Measurements from ENCODE around the gene ADRM1. TPM values are rescaled to one million over a fixed set of nuclear protein-coding genes. Genes with fewer than 3 reads are reported as not detected.

The ADRM1 gene
- total RNA-seq, 4 donors from 2014 or later: 127 to 184 (median 173) TPM

GRCh38 chr20:62323146-62323979 is 20.6 kb downstream of the ADRM1 start:
- Histone ChIP-seq H3K27me3 (no peaks in the 10 kb centered on the region), H3K4me1 (peaks cover 0 to 5% (median 0%) of the 10 kb centered on the region in 4 donors), H3K27ac (replicated peaks in 1 of 4) (no peak overlapping the region), H3K9me3 (no peaks in the 10 kb centered on the region), H3K36me3 (peaks cover 70 to 92% (median 92%) of the 10 kb centered on the region in 4 donors), H3K4me3 (no peak overlapping the region)
- intact Hi-C loops (cut with DNase I): no loop called here
- 80% methylated on average over 15 of the region's 52 CpGs for WGBS
- no peak for TF ChIP-seq EP300 (IDR thresholded peaks at IDR 0.05)
- TF ChIP-seq POLR2AphosphoS5 (IDR thresholded peaks at IDR 0.05): no peak
- no peak for DNase-seq (ENCODE audit: extremely low spot score)

DNA sequence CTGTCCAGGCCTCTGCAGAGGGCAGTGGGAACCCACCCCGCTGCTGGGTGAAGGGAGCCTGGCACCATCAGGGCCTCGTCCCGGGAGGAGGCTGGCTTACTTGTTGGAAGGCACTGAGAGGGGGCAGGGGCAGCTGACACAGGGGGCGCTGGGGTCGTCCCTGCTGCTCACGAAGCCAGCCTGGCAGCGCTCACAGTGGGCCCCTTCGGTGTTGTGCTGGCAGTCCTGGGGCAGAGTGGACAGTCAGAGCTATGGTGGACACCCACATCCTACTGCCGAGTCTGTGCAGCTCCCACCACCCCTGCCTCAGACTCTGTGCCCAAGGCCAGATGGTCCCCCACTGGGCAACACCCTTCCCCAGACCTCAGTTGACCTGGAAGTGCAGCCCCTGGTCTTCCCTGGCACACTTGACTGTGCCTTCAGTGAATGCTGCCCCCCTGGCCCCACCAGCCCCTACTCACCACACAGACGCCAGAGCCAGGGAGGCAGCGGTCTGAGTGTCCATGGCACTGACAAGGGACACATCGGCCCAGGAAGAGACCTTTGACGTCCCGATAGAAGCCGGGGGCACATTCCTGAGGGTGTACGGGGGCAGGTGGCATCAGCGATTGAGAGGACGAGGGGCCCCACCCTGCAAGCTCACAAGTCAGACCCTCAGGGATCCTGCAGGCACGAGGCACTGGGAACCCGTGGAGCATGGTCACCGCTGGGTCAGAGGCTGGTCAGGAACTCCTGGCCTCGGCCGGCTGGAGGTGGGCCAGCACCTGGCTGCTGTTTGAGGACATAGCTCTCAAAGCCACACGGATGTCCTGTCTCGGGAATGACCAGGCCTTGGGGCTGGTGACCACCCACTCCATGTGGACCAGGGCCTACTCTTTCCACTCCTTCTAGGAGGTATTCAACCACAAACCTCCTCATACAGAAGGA is 21.4 kb downstream of the ADRM1 start:
- intact Hi-C loops (cut with DNase I): no loop called here
- Histone ChIP-seq H3K36me3 (peaks cover 70 to 92% (median 92%) of the 10 kb centered on the region in 4 donors), H3K27ac (replicated peaks in 1 of 4) (no peak overlapping the region), H3K27me3 (no peaks in the 10 kb centered on the region), H3K9me3 (no peaks in the 10 kb centered on the region), H3K4me1 (peaks cover 0 to 4% (median 0%) of the 10 kb centered on the region in 4 donors), H3K4me3 (no peak overlapping the region)
- DNase-seq (ENCODE audit: extremely low spot score): no peak
- TF ChIP-seq EP300 (IDR thresholded peaks at IDR 0.05): no peak
- TF ChIP-seq CTCF (IDR thresholded peaks at IDR 0.05): no peak
- no peak for TF ChIP-seq POLR2A (IDR thresholded peaks at IDR 0.05; ENCODE audit: low read depth)
- no peak for TF ChIP-seq POLR2AphosphoS5 (IDR thresholded peaks at IDR 0.05)
- 86% methylated on average over 13 of the region's 25 CpGs for WGBS

GRCh38 chr20:62325172-62325905 is 22.5 kb downstream of the ADRM1 start:
- TF ChIP-seq EP300 (IDR thresholded peaks at IDR 0.05): no peak
- TF ChIP-seq POLR2A (IDR thresholded peaks at IDR 0.05; ENCODE audit: low read depth): no peak
- TF ChIP-seq CTCF (IDR thresholded peaks at IDR 0.05): no peak
- no peak for TF ChIP-seq POLR2AphosphoS5 (IDR thresholded peaks at IDR 0.05)
- WGBS: 89% methylated on average over 6 of the region's 14 CpGs
- Histone ChIP-seq H3K4me1 (no peaks in the 10 kb centered on the region), H3K27me3 (no peaks in the 10 kb centered on the region), H3K27ac (replicated peaks in 1 of 4) (no peak overlapping the region), H3K4me3 (no peak overlapping the region), H3K36me3 (peaks cover 70 to 95% (median 94%) of the 10 kb centered on the region in 4 donors), H3K9me3 (no peaks in the 10 kb centered on the region)
- no peak for DNase-seq (ENCODE audit: extremely low spot score)
- intact Hi-C loops (cut with DNase I): no loop called here

GRCh38 chr20:62326559-62326958 is 23.8 kb downstream of the ADRM1 start:
- no peaks in the 10 kb centered on the region for H3K4me1 ChIP-seq
- intact Hi-C loops (cut with DNase I): no loop called here
- no peak overlapping the region for H3K27ac ChIP-seq (replicated peaks in 1 of 4)
- WGBS: 95% methylated on average over 10 of the region's 14 CpGs
- H3K4me3 ChIP-seq: no peak overlapping the region
- no peak for DNase-seq (ENCODE audit: extremely low spot score)
- no peak for TF ChIP-seq POLR2AphosphoS5 (IDR thresholded peaks at IDR 0.05)
- TF ChIP-seq EP300 (IDR thresholded peaks at IDR 0.05): no peak
- TF ChIP-seq POLR2A (IDR thresholded peaks at IDR 0.05; ENCODE audit: low read depth): no peak
- no peak for TF ChIP-seq CTCF (IDR thresholded peaks at IDR 0.05)
- no peaks in the 10 kb centered on the region for H3K9me3 ChIP-seq
- peaks cover 77 to 100% (median 100%) of the 10 kb centered on the region in 4 donors for H3K36me3 ChIP-seq
- H3K27me3 ChIP-seq: no peaks in the 10 kb centered on the region

All from esophagus muscularis mucosa (tissue), 4 donors.